Endodermal cell (in vitro differentiated cells): ENCODE results near the gene GSTM1. TPM values are rescaled to one million over a fixed set of nuclear protein-coding genes. Genes with fewer than 3 reads are reported as not detected.
"Not testable (repeated sequence)": the region's sequence is repeated elsewhere in the genome, so short reads cannot be mapped to it uniquely, and the experiment has no call there.

Experiments used
- DNase-seq: peaks from one replicate; pipeline ENCODE4 v3.0.0-alpha.2; 2017
- H3K27ac ChIP-seq: 2 replicates; pipeline ENCODE4 v1.5.1; 2013; ENCODE audit warnings: mild to moderate bottlenecking, low read depth, low read length, moderate library complexity
- H3K27me3 ChIP-seq: 2 replicates; pipeline ENCODE4 v1.6.1; 2013; ENCODE audit warnings: mild to moderate bottlenecking, low read length, moderate library complexity; ENCODE audit not compliant: insufficient read depth, control insufficient read depth, poor library complexity, severe bottlenecking
- H3K36me3 ChIP-seq: 2 replicates; pipeline ENCODE4 v1.7.0; 2013; ENCODE audit warnings: mild to moderate bottlenecking, low read length, moderate library complexity; ENCODE audit not compliant: control insufficient read depth, insufficient read depth
- H3K4me1 ChIP-seq: one replicate; pipeline ENCODE4 v1.7.0; 2013; ENCODE audit warnings: low read length; ENCODE audit not compliant: control insufficient read depth, insufficient read depth
- H3K4me3 ChIP-seq: 2 replicates; pipeline ENCODE4 v1.5.1; 2013; ENCODE audit warnings: mild to moderate bottlenecking, low read length, moderate library complexity
- H3K9ac ChIP-seq: 2 replicates; pipeline ENCODE4 v1.6.1; 2013; ENCODE audit warnings: mild to moderate bottlenecking, low read length, moderate library complexity; ENCODE audit not compliant: poor library complexity, severe bottlenecking; ENCODE audit errors: extremely low read depth
- H3K9me3 ChIP-seq: 2 replicates; pipeline ENCODE4 v1.6.1; 2013; ENCODE audit warnings: mild to moderate bottlenecking, low read length, moderate library complexity; ENCODE audit not compliant: control insufficient read depth
- H3K27ac Mint-ChIP-seq: 2 replicates; pipeline ENCODE4 v1.8.0; 2020; ENCODE audit warnings: mixed read lengths
- H3K27me3 Mint-ChIP-seq: 2 replicates; pipeline ENCODE4 v1.8.0; 2021; ENCODE audit warnings: mild to moderate bottlenecking, mixed read lengths; ENCODE audit not compliant: insufficient read depth
- H3K36me3 Mint-ChIP-seq: 2 replicates; pipeline ENCODE4 v1.8.0; 2020; ENCODE audit warnings: low read depth, mixed read lengths
- H3K4me1 Mint-ChIP-seq: 2 replicates; pipeline ENCODE4 v1.8.0; 2020; ENCODE audit warnings: mixed read lengths
- H3K4me3 Mint-ChIP-seq: 2 replicates; pipeline ENCODE4 v1.8.0; 2020; ENCODE audit warnings: mild to moderate bottlenecking, moderate library complexity, mixed read lengths
- H3K9me3 Mint-ChIP-seq: 2 replicates; pipeline ENCODE4 v1.8.0; 2020; ENCODE audit warnings: mild to moderate bottlenecking, mixed read lengths
- WGBS, 2 experiments: methylation state at CpG; one replicate each; pipeline versions ENCODE4 v1.1.5 to v1.1.7; 2013; ENCODE audit warnings: missing lambda C conversion rate in 2 of 2, mixed read lengths in 1 of 2; ENCODE audit not compliant: insufficient coverage in 1 of 2, insufficient read length in 1 of 2; 5-methylcytosine and 5-hydroxymethylcytosine counted together
- total RNA-seq, 2 donors: library from RNA; stranded (reverse); fragmentation: NEBNext Ultra II Directional in 1 of 2; extraction: Animal tissue kit (Norgen Biotek cat#: 25700) in 1 of 2; gene quantifications; 2 replicates in 1 of 2; 3 replicates in 1 of 2; pipeline ENCODE4 v1.2.1, GENCODE V29; 2021
- TF ChIP-seq, protein P1 (sequence below): fragments of 200-600 bp; sonication (generic); conservative IDR thresholded peaks from 2 replicates; pipeline ENCODE4 v1.5.0; 2021; ENCODE audit warnings: antibody characterized with exemption, mild to moderate bottlenecking

The GSTM1 gene
- total RNA-seq, 2 donors from 2014 or later: 23.0 to 65.6 TPM

DNA sequence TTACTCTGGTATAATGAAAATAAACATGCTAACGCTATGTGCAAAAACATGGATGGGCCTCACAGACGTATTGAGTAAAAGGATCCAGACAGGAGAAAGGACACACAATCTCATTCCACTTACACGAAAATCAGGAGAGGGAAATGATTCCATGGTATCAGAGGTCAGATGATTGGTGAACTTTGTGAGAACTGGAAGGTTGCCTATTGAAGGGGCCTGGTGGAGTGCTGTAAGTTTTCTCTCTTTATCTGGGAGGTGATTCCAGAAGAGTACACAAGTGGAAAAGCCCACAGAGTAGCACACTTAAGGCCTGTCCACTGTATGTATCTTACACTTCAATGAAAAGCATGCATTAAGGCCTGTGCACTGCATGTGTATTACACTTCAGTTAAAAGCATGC, 10.2 kb upstream of the GSTM1 start:
- Mint-ChIP-seq H3K27me3 (no peaks in the 10 kb centered on the region), H3K4me3 (no peak overlapping the region), H3K4me1 (no peaks in the 10 kb centered on the region), H3K36me3 (peaks cover 4% of the 10 kb centered on the region), H3K9me3 (no peaks in the 10 kb centered on the region), H3K27ac (no peak overlapping the region)
- Histone ChIP-seq H3K36me3 (no peaks in the 10 kb centered on the region), H3K27ac (no peak overlapping the region), H3K27me3 (no peaks in the 10 kb centered on the region), H3K9ac (no peak overlapping the region), H3K4me3 (no peak overlapping the region), H3K4me1 (no peaks in the 10 kb centered on the region), H3K9me3 (no peaks in the 10 kb centered on the region)
- TF ChIP-seq, protein P1, sequence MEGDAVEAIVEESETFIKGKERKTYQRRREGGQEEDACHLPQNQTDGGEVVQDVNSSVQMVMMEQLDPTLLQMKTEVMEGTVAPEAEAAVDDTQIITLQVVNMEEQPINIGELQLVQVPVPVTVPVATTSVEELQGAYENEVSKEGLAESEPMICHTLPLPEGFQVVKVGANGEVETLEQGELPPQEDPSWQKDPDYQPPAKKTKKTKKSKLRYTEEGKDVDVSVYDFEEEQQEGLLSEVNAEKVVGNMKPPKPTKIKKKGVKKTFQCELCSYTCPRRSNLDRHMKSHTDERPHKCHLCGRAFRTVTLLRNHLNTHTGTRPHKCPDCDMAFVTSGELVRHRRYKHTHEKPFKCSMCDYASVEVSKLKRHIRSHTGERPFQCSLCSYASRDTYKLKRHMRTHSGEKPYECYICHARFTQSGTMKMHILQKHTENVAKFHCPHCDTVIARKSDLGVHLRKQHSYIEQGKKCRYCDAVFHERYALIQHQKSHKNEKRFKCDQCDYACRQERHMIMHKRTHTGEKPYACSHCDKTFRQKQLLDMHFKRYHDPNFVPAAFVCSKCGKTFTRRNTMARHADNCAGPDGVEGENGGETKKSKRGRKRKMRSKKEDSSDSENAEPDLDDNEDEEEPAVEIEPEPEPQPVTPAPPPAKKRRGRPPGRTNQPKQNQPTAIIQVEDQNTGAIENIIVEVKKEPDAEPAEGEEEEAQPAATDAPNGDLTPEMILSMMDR: no peak
- DNase-seq: no peak
- 93 to 100% methylated on average over 3 of the region's 3 CpGs for WGBS, 2 experiments

DNA sequence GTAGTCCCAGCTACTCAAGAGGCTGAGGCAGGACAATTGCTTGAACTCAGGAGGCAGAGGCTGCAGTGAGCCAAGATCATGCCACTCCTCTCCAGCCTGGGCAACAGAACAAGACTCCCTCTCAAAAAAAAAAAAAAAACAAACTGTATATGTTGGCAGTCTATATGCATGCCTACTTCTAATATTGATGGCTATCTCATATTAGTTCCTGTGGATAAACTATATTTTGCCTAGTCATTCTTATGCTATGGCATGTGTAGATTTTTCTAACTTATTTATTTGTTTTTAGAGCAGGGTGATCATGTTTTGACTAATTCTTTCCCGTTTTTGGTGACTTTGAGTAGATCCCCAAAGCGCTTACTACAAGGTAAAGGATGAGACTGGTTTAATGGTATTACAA, 9.0 kb upstream of the GSTM1 start:
- H3K4me1 Mint-ChIP-seq, H3K36me3 Mint-ChIP-seq, DNase-seq, H3K9ac ChIP-seq, H3K4me3 Mint-ChIP-seq, H3K9me3 ChIP-seq, H3K27ac Mint-ChIP-seq, H3K27ac ChIP-seq, H3K4me3 ChIP-seq, H3K27me3 Mint-ChIP-seq, H3K27me3 ChIP-seq, H3K36me3 ChIP-seq, H3K9me3 Mint-ChIP-seq, H3K4me1 ChIP-seq: not testable (repeated sequence)
- 81% methylated on average over 2 of the region's 2 CpGs; no CpG with 5 or more reads in 1 of the 2 experiments for WGBS, 2 experiments

DNA sequence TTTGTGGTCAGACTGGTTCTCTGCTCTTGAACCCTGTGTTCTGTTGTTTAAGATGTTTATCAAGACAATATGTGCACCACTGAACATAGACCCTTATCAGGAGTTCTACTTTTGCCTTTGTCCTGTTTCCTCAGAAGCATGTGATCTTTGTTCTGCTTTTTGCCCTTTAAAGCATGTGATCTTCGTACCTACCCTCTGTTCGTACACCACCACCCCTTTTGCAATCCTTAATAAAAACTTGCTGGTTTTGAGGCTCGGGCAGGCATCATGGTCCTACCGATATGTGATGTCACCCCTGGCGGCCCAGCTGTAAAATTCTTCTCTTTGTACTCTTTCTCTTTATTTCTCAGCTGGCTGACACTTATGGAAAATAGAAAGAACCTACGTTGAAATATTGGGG, 2.8 kb upstream of the GSTM1 start:
- not testable (repeated sequence) for H3K9me3 Mint-ChIP-seq, H3K36me3 ChIP-seq, H3K4me1 Mint-ChIP-seq, H3K27ac ChIP-seq, H3K27me3 ChIP-seq, H3K4me3 ChIP-seq, DNase-seq, H3K27me3 Mint-ChIP-seq, H3K36me3 Mint-ChIP-seq, H3K4me1 ChIP-seq, H3K4me3 Mint-ChIP-seq, H3K27ac Mint-ChIP-seq, H3K9me3 ChIP-seq, H3K9ac ChIP-seq
- WGBS, 2 experiments: no CpG with 5 or more reads among the region's 6 CpGs

DNA sequence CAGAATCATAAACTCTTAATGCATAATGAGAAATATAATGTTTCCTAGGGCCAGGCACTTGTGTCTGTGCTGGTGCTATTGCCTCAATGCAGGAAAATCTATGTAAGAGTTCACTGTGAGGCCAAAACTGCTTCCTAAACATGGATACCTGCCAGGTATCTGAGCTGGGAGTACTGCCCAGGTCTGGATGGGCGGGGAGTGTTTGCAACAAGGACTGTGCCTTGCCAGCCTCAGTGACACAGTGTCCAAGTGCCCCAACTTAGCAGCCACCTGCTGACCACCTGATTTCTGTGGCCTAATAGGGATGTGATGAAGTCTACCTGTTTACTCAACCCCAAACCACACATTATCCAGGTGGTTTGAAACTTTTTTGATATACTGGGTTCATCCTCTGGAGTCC, 2.2 kb upstream of the GSTM1 start:
- WGBS, 2 experiments: no CpG with 5 or more reads among the region's 1 CpG
- H3K27me3 Mint-ChIP-seq, H3K36me3 Mint-ChIP-seq, H3K27ac Mint-ChIP-seq, DNase-seq, H3K9me3 Mint-ChIP-seq, H3K4me3 ChIP-seq, H3K36me3 ChIP-seq, H3K27ac ChIP-seq, H3K4me3 Mint-ChIP-seq, H3K9me3 ChIP-seq, H3K4me1 ChIP-seq, H3K27me3 ChIP-seq, H3K9ac ChIP-seq, H3K4me1 Mint-ChIP-seq: not testable (repeated sequence)

DNA sequence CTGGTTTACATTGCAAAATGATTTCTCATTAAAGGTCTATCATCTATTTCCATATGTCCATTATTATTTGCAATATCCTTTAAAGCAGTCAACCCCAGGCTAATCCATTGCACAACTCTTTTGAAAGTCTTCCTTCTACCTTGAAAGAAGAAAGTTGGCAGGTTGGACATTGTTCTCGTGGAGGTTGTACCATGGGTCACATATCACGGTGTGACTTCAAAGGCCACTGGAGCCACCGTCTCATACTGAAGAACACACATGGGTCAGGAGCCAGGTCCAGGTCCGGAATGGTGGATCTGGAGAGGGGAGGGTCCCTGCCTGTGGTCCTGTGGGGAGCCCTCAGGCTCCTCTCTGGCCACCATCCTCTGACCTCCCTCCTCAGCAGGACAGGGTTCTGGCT, 1.7 kb upstream of the GSTM1 start:
- H3K9me3 Mint-ChIP-seq, H3K27me3 ChIP-seq, H3K27ac ChIP-seq, H3K9me3 ChIP-seq, H3K4me3 Mint-ChIP-seq, H3K27me3 Mint-ChIP-seq, H3K27ac Mint-ChIP-seq, H3K9ac ChIP-seq, H3K4me1 ChIP-seq, DNase-seq, H3K4me1 Mint-ChIP-seq, H3K4me3 ChIP-seq, H3K36me3 Mint-ChIP-seq, H3K36me3 ChIP-seq: not testable (repeated sequence)
- WGBS, 2 experiments: no CpG with 5 or more reads among the region's 4 CpGs

DNA sequence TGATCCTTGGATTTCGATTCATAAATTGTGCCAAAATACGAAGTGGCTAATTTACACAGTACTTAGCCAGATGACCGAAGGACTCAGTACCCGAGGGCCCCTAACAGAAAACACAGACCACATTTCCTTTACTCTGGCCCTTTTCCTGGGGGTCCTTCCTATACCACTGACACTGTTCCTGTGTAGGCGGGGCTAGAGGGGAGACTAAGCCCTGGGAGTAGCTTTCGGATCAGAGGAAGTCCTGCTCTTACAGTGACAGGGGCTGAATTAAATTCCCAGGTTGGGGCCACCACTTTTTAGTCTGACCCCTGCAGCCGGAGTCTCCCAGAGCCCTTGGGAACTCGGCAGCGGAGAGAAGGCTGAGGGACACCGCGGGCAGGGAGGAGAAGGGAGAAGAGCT, 508 bp upstream of the GSTM1 start:
- H3K27ac ChIP-seq, H3K4me1 Mint-ChIP-seq, DNase-seq, H3K36me3 ChIP-seq, H3K36me3 Mint-ChIP-seq, H3K9me3 Mint-ChIP-seq, H3K27me3 ChIP-seq, H3K9ac ChIP-seq, H3K4me1 ChIP-seq, H3K27me3 Mint-ChIP-seq, H3K9me3 ChIP-seq, H3K4me3 ChIP-seq: not testable (repeated sequence)
- 95% methylated on average over 6 of the region's 11 CpGs; no CpG with 5 or more reads in 1 of the 2 experiments for WGBS, 2 experiments
- Mint-ChIP-seq H3K27ac (peak overlapping the region; percentile 66), H3K4me3 (peak overlapping the region; percentile 55)
